G401.6 (cell line): ENCODE results near the gene MEG3.

Source experiments
- FAIRE-seq: peaks from 2 replicates; lab custom pipeline; 2012; peaks lifted over from hg19 to GRCh38; lab: Jason Lieb, UNC

MEG3 gene

DNA sequence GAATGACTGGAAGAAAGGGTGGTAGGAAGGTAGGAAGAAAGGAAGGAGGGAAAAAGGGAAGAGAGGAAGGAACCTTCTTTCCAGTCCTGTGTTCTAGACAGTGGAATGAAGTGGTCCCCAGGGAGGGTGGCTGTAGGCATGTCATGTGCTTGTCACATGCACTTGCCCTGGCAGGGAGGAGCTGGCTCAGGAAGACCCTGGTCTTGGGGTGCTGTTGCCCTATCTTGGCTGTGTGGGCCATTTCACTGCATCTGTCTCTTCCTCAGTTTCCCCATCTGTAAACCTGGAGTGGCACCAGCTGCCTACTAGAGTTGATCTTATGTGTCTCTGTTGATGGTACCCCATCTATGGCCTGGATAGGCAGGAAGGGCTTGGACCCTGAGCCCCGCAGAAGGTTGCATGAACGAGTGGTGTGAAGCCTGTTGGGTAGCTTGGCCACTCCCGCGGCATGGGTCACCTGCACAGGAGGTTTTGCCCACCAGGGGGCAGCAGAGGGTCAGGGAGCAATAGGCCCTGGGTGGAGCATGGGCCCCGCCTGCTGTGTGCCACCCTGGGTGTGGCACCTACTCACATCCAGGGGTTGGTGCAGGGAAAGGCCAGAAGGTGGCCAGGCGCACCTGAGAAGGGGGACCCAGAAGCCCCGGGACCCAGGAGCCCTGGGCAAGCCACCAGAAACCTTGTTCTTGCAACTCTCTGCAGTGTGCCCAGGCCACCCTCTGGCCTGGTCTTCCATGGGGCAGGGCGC lies 25.1 kb downstream of the MEG3 start:
- no peak for FAIRE-seq

DNA sequence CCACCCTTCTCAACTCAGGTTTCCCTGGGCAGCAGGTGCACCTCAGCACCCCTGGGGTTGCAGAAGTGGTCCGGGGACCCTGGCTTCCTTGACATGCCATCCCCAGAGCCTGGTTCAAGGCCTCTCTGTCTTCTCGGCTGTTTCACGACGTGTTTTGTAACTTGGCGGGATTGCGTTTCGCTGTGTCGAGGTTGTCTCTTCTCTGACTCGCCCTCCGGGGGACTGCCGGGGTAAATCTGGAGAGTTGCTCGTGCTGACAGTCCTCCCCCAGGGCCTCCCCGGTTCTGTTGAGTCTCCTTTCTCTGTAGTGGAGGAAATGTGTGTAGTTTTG lies 25.6 kb downstream of the MEG3 start:
- FAIRE-seq: no peak

- FAIRE-seq: no peak
Measured at GRCh38 chr14:100851946-100852620, 26.2 kb downstream of the MEG3 start.

- no peak for FAIRE-seq
Measured at GRCh38 chr14:100854435-100854834, 28.5 kb downstream of the MEG3 start.

DNA sequence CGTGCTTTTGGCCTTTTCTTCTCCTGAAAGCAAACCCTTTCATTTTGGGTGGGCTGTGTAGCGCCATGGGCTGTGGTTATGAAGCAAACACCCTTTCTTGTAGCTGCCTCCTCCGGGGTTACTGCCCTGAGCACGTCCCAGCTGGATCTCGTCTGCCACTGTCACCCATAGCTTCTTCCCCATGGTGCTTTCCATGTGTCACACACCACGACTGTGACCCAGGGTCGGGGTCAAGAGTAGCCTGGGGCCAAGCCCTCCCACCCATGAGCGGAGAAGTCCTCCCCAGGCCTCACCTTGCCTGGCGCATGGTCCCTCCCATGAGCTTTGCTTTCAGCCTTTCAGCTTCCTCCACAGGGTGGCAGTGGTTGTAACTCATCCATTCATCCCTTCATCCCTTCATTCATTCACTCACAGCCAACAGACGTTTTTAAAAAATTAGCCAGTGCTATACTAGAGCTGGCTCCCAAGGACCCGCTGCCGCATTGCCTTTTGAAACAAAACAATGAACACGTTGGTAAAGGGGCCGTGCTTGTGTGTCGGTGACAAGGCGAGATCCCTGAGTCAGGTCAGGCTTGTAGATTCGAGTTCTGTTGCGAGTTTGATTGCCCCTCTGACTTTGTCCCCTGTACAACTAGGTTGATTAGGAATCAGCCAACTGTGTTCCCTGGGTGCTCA lies 29.5 kb downstream of the MEG3 start:
- no peak for FAIRE-seq

DNA sequence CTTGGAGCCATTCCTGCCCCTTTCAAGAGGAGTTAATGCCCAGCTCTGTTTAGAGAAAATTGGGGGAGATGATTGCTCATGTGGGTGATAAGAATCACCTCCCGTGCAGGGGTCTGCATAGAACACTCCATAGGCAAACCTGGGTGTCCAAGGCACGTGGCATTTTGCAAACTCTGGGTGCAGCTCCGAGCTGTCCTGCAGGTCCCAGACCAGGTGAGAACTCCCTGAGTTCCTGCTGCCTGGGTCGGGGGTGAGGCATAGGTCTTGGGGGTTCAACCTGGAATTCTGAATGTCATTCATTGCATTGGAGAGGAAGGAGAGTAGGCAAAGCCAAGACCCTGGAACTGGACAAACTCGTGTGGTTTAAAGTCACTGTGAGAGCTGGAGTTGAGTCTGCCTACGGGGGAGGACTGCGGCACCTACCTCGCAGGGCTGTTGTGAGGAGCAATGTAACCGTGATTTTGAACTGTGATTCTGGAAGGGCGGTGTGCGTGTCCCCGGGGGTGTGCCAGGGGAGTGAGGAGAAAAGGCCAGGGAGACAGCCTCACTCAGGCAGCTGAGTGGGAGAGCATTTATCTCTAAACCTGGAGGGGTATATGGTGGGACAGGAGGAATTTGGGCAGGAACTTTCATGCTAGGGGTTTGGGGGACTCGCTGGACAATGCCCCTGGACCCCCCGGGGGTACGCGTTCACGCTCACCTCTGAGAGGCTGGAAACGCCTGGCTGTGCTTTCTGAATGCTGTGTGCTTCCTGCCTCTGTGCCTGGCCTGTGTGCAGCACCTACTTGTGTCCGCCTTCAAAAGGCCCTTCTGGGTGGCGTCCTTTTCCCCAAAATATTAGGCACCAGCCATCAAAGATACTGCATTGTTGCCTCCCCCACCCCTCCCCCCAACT lies 30.4 kb downstream of the MEG3 start:
- no peak for FAIRE-seq

- no peak for FAIRE-seq
Measured at GRCh38 chr14:100857233-100857922, 31.5 kb downstream of the MEG3 start.

DNA sequence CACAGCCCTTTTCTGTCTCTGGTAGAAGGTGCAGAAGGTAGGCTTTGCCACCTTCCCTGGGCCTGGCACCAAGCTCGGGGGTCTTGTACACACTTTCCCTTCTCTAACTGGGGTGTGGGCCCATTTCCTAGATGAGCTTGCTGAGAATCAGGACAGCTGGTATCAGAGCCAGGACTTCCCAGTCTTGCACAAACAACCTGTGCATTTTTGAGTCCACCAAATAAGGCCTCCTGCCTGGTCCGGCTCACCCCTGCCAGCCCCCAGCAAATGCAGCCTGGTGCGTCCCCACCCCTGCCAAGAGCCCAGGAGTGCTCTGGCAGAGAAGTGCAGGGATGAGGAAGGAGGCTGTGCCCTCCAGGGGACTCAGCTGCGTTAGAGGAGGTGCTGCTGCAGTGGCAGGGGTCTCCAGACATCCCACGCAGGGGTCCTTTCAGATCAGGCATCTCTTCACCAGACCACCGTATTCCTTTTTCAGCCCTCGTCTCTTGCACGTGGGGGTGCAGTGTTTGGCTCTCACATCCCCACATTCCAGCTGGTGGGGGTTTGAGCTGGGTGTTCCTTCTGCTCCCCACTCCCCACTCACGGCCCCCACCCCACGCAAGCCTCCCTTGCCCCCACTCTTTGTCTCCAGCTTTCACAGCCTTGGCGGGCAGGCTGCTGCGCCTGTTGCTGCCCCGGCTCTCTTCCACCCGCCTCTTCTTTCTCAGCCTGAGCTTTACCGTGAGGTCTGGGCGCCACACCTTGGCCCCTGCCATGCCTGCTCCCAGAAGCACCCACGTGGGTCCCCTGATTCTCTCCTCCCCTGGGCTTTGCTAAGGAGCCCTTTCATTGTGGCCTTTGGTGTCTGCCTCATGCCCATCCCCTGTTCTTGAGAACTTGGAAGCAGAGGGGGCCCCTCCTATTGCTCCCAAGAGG lies 32.3 kb downstream of the MEG3 start:
- FAIRE-seq: no peak

- no peak for FAIRE-seq
Measured at GRCh38 chr14:100858838-100859220, 32.9 kb downstream of the MEG3 start.

- no peak for FAIRE-seq
Measured at GRCh38 chr14:100859781-100860180, 33.9 kb downstream of the MEG3 start.

GRCh38 chr14:100860556-100861187 lies 34.8 kb downstream of the MEG3 start:
- FAIRE-seq: no peak

DNA sequence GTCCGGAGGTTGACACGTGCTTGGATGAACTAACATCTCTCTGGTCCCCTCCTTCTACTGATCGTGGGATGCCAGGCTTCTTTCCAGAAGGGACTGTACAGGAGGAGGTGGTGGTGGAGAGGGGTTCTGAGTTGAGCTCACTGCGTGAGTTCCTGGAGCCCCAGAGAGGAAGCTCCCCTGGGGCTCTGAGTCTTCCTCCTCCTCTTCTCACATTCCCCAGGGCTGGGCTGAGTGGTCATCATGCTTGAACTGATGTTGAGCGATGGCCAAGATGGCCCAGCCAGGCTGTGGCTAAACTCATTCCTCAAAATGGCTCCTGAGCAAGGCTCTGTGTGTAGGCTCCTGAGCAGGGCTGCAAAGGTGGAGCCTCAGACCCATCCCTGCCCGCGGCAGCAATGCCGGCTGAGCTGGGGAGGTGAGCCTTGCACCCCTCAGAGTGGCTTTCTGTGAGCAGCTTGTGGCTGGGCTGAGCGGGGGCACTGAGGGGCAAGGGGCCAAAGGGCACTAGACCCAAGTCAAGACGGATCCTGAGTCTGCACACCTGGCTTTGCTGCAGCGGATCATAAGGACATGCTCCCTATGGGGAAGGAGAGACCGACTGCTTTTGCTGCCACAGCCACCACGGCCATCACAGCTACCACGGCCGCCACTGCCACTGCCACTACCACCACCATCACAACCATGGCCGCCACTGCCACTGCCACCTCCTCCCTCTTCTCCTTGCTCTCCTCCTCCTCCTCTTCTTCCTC lies 35.4 kb downstream of the MEG3 start:
- FAIRE-seq: no peak

DNA sequence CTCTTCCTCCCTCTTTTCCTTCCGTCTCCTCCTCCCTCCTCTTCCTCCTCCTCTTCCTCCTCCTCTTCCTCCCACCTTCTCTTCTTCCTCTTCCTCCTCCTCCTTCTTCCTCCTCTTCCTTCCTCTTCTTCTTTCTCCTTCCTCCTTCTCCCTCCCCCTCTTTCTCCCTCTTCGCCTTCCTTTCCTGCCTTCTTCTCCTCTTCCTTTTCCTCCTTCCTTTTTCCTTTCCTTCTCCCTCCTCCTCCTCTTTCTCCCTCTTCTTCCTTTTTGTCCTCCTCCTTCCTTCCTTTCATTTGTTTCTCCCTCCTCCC lies 36.0 kb downstream of the MEG3 start:
- FAIRE-seq: no peak

GRCh38 chr14:100862277-100862676 lies 36.4 kb downstream of the MEG3 start:
- no peak for FAIRE-seq

DNA sequence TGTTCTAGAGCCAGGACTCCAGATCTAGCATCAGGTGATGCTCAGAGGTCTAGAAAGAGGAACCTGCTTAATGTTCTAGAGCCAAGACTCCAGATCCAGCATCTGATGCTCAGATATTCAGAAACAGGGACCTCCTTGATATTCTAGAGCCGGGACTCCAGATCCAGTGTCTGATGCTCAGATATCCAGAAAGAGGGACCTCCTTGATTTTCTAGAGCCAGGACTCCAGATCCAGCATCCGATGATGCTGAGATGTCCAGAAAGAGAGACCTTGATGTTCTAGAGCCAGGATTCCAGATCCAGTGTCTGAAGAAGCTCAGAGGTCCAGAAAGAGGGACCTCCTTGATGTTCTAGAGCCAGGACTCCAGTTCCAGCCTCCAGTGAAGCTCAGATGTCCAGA lies 36.9 kb downstream of the MEG3 start:
- FAIRE-seq: no peak

GRCh38 chr14:100864206-100864605 lies 38.3 kb downstream of the MEG3 start:
- no peak for FAIRE-seq

DNA sequence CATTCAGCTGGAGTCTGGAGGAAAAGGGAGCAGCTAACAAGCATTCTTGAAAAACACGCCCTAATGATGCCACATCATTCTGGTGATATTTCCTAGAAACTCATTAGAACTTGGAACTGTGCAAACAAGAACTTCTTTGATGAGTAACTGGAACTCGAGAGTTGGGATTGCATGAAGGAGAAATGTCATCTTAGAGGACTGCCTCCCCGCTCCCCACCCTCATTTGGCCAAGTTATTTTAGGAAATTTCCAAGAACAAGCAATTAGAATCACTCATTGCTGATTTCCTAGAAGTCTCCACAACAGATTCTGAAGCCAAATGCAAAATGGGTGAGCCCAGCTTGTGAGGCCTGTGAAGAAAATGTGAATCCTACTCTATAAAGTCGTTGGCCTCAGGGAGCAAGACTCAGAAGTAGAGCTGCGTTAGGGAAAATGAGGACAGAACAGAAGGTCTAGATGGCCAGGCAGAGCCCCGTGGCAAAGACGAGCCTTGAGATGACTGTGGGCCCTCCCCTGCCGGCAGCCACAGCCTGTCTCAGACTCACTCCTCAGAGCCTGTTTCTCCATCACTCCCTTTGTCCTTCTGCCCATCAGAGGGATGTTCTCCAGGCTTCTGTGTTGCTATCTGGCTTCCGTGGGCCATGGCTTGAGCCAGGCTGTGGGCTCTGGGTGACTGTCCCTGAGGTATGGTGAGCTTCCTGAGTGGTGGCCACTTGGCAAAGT lies 39.2 kb downstream of the MEG3 start:
- no peak for FAIRE-seq

GRCh38 chr14:100865682-100866591 lies 40.0 kb downstream of the MEG3 start:
- FAIRE-seq: no peak
